DLD1 (cell line): ENCODE results near the gene FMOD.

Experiments used
- in situ Hi-C: cut with HindIII; loops from 2 replicates; pipeline ENCODE4 v1.10.0; 2017; ENCODE audit warnings: low sequenced_read_pairs

FMOD gene

DNA sequence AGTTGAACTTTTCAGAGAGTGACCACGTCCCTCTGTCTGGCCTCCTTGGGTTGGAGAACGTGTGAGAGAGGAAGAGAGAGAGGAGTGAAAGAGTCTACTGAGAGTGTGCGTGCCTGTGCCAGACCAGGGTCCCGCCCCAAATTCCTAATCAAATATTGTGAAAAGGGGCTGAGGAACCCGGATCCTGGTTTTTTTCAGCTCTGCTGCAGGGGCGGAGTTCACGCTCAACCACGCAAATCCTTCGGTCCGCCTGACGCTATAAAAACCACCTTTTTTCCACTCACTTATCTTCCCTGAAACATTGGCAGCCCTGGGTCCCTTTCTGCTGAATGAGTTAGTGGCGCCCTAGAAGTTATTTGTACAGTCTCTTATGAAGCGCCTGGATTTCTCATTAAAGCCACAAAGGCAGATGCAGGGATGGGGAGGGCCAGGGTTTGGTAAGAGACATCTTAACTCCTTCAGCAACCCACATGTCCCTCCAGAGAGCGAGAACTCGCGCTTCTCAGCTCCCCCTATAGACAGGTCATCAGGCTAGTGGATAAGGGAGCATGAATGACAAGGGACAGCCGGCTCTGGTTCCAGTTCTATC lies at the start of gene FMOD:
Gene FMOD (minus strand): TSS at position 86 of the 589 bp plus-strand sequence. CDS start 2,852 bp downstream, outside the sequence.
- in situ Hi-C loops, result loop anchor here (10.0 to 25.0 kb wide), 2 partner anchors 111 to 394 kb away; no protein-coding TSS in a partner anchor

DNA sequence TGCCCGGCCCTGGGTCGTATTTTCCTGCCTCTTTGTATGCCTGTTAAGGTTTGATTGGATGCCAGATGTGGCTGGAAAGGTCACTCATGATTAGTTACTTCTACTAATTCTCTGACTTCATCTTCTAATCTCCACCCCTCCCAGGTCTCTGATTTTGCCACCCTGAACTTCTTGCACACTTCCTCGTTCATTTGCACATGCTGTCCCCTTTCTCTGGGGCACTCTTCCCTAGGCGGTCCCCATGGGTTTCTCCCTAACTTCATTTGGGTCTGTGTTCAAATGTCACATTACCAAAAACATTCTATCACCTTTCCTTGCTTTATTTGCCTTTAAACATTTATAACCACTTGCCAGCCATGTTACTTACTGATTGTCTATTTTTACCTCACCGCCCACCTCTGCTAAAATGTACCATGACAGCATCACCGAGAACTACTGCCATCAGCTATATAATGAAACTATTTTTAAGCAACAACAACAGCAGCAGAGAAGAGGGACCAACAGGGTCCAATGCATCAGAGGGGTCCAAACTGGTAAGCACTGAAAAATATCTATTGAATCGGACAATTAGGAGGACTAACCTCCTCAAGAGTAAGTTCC lies 45.8 kb upstream of the FMOD start:
- in situ Hi-C loops, result no loop called here

DNA sequence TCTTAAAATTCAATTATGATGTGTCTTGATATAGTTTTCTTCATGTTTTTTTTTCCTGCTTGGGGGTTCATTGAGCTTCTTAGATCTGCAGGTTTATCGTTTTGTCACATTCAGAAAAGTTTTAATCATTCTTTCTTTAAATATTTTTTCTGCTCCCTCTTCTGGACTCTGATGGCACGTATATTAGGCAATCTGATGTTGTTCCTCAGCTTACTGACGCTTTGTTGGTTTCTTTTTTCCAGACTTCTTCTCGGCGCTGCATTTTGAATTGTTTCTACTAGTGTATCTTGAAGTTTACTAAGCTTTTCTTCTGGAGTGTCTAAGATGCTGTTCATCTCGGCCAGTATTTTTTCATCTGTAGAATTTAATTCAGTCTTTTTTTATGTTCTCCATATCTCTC lies 44.8 kb upstream of the FMOD start:
- in situ Hi-C loops, result no loop called here

DNA sequence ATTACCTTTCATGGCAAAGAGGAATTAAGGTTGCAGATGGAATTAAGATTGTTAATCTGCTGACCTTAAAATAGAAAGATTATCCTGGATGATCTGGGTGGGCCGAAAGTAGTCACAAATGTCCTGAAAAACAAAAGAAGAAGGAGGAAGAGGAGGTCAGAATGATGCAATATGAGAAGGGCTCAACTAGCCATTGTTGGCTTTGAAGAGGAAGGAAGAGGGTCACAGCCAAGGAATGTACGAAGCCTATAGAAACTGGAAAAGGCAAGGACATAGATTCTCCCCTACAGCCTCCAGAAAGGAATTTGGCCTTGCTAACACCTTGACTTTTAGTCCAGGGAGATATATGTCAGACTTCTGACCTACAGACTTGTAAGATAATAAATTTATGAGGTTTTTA lies 39.4 kb upstream of the FMOD start:
- in situ Hi-C loops, result no loop called here

DNA sequence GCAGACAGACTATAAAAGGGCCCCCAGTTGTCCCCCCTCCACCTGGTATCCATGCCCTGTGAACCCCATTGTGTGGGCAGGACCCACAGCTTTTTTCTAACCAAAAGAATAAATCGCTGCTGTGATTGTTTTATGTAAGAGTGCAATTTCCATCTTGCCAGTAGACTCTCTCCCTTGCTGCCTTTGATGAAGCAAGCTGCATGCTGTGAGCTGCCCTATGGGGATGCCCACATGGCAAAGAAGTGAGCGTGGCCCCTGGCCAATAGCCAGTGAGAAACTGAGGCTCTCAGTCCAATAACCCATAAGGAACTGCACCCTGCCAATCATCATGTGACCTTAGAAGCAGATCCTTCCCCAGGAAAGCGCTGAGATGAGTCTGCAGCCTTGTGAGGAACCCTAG lies 37.8 kb upstream of the FMOD start:
- in situ Hi-C loops, result no loop called here

DNA sequence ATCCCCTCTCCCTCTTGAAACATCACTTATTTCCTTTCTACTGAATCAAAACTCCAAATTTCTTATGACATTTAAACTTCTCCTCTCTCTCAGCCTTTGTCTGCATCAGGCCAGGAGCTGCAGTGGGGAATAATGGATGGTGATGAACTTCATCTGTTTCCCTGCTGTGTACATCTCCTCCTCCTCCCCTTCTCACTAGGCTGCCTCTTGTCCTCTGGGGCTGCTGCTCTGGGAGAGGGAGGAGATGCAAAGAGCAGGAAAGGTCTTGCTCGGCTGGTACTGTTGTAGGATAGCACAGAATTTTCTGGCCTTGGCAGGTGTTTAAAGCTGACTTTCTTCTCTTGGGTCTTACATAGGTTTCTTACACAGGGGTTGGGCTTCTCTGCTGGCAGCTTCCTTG lies 31.1 kb upstream of the FMOD start:
- in situ Hi-C loops, result no loop called here

DNA sequence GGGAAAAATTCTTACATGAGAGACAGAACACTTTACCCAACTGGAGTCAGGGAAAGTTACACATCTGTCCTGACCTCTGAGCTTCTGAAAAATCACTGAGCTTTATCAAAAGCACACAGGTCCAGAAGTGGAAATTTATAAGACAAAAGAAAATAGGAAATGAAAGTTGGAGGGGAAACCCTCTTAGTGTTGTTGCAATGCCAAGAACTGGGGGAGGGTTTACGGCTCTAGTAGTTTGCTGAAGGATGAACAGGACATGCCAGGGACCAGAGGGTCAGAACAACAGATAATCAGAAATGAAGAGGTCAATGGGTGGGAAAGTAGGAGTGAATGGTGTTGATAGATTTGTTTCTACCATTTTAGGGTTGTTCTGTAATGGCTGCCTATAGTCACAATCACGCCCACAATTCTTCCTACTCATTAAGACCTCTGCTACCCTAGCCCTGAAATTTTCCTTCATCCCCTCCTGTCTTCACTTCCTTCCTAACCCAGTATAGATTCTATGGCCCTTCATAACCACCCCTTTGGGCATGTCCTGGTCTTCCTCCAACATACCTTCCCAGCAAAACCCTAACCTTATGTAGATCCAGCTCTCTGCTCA lies 30.3 kb upstream of the FMOD start:
- in situ Hi-C loops, result no loop called here

DNA sequence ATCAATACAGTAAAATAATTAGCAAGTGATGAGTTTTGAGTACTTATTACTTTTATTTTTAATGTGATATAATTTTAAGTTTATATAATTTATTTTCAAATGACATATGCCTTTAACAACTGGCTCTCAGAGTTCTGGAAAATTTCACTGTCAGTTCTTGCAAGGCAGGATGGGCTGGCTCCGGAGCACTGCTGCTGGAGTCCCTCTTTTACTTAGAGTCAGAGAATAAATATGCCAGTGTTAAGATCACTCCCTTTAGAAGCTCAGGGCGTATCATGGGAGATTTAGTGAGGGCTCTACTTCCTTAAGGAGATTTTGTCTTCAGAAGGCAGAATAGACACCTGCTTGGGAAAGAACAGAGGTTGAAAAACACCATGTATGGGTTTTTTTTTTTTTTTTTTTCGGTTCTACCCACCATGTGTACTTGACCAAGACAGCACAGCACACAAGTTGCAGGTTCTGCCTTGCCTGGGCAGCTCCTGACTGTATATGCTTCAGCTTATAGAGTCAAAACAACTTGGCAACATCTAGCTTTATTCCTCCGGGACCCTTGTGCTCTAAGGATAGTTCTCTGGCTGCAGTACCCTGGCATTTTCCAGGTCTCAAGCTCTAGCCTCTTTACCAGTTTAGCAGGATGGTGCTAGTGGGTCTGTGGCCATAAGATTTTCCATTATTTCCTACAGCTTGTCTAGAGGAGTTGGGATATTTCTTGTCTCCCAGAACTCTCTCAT lies 29.7 kb upstream of the FMOD start:
- in situ Hi-C loops, result no loop called here

DNA sequence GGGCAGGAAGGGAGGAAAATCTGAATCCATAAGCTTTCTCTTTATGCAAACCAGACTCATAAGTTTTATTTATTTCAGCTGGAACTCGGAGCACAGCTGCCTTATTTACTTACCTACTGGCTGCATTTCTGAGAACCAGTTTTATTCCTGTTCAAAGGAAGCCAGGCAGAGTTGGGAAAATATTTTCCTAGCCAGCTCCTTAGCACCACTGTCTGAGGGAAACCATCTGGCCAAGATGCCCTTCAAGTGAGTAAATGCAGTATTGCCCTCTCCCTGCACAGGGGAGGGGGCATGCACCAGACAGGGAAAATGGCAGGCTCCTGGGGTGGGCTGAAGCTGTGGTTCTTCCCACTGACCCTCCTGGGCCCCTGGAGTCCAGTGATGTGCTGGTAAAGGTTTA lies 28.9 kb upstream of the FMOD start:
- in situ Hi-C loops, result no loop called here

DNA sequence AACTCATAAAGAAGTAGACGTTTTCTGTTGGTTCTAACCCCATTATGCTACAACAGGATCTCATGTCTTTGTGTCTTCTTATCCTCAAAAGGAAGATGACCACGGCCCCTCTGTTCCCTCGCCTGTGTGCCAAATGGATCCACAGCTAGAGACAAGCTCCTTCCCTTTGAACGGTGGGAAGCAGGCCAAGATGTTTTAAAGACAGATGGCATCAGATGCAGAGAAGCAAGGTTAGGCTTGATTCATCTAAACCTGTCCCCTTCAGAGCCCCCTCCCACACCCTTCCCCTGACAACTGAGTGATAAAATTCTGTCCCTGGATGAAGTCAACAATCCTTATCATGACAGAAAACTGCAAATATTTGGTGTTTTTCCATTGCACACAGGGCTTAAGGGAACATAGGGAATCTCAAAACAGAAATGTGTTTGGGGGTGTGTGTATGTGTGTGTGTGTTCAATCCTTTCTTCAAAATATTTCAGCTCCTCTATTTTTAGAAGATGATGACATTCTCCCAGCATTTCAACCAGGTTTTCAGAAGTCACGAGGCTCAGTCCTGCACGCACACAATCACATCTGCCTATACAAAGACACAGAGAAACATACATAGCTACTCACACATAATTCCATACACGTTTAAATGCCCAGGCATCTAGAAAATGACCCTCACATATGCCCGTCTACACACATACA lies 27.8 kb upstream of the FMOD start:
- in situ Hi-C loops, result no loop called here

DNA sequence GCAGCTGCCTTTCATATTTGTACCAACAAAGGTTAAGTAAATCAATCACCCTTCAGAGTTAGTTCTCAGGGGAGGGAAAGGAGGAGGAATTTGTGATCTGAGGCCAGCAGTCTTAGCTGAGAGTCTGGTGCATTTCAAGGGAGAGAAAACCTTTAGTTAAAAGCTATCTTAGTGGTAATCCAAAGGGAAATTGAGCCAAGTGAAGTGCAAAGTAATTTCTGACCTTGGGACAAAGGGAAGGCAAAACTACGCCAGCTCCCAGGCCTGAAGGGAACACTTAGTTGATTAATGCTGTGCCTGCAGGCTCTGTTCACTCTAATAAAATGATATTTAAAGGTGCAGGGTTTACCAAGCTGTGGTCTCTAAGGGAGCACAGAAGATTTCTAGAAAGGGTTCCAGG lies 23.1 kb upstream of the FMOD start:
- in situ Hi-C loops, result loop anchor here (25.0 kb wide), 1 partner anchor 88 kb away; no protein-coding TSS in a partner anchor

DNA sequence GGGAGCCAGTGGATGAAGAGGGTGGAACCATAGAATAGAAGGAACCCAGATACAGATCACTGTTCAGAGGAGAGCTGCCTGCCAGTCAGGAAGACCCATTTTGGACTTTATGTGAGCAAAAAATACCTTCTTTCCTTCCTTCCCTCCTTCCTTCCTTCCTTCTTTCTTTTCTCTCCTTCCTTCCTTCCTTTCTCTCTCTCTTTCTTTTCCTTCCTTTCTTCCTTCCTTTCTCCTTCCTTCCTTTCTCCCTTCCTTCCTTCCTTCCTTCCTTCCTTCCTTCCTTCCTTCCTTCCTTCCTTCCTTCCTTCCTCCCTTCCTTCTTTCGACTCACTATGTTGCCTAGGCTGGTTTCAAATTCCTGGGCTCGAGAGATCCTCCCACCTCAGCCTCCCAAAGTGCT lies 22.1 kb upstream of the FMOD start:
- in situ Hi-C loops, result loop anchor here (25.0 kb wide), 1 partner anchor 89 kb away; no protein-coding TSS in a partner anchor

DNA sequence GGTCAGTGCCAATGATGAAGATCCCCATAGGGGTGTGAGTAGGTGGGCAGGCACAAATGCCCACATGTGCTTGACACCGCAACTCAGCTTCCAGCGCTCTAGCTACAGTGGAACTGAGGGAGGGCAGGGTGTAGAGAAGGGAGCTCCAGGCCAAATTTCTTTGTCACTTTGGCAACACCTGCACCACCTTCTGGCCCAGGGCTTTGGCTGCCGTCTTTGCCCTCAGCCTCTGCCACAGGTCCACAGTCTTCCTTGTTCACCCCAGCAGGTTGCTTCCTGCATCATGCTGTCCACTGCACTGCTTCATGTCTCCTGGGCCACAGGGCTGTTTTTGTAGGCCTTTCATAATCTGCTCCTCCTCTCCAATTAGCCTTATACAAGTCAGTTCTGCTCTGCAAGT lies 20.4 kb upstream of the FMOD start:
- in situ Hi-C loops, result loop anchor here (25.0 kb wide), 1 partner anchor 91 kb away; no protein-coding TSS in a partner anchor

DNA sequence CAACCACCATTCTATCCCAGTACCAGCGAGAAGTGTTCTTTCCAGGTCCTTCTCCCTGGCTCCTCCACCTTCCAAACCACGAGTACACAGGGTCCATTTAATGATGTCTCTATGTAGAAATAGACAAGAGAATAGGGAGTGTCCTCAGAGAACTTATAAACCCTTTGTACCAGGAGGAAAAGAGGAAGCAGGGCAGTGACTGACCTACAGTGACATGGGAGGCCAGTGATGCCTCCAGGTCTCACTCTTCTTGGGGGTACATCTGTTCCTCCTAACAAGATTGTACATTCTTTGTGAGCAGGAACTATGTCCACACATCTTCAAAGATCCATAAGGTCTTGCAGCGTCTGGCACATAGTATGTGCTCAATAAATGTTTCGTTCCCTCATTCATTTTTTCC lies 18.7 kb upstream of the FMOD start:
- in situ Hi-C loops, result loop anchor here (10.0 to 25.0 kb wide), 2 partner anchors 93 to 335 kb away; no protein-coding TSS in a partner anchor

DNA sequence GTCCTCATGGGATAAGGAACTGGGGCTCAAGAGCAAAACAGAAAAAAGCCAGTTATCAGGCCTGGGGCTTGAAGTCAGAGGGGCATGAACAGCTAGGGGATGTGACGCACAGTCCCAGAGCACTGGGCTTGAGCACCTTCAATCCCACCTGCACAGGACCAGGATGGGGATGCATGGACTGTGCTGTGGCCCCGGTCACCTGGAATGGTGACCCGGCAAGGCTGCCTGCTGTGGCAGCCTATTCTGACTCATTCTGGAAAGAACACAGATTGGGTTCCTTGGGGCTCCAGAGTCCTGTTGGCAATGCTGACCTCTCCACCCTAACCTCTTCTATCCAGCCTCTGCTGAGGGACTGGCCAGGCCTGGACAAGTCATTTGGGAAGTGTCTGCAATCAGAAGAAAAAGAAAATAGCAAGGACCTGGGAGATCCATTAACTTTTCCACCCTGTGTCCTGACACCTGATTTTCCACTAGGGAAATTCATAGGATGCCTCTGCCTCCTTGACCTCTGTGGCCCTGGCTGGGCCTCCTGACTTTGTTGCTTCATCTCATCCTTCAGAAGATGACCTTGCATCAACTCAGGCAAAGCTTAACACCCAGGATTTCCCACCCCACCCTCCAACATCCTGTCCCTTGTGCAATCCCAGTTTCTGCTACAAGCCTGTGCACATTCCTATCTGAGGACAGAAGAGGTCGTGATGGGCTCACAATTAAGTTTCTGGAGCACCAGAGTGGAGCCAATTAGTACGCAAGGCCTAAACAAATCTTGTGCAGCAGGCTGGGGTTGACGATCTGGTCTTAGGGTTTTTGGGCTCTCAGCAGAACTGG lies 17.9 kb upstream of the FMOD start:
- in situ Hi-C loops, result loop anchor here (10.0 to 25.0 kb wide), 2 partner anchors 93 to 334 kb away; no protein-coding TSS in a partner anchor

DNA sequence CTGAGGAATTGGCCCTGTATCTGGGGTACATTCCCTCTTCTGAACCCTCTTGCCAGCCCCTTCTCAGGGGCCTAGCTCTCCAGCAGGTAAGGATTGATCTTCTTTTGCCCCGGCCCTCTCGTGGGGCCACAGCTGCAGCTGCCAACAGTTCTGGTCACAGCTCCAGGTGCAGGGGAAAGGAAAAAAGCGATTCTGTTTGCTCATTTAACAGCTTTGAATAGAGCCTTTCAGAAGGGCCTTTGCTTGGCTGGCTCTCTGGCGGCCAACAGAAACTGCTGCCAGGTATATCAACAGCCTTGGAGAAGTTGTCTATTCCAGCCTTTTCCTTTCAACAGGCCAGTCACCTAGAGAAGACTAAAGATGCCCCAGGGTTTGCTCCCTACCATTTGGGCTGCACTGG lies 16.1 kb upstream of the FMOD start:
- in situ Hi-C loops, result loop anchor here (10.0 to 25.0 kb wide), 2 partner anchors 95 to 332 kb away; no protein-coding TSS in a partner anchor

DNA sequence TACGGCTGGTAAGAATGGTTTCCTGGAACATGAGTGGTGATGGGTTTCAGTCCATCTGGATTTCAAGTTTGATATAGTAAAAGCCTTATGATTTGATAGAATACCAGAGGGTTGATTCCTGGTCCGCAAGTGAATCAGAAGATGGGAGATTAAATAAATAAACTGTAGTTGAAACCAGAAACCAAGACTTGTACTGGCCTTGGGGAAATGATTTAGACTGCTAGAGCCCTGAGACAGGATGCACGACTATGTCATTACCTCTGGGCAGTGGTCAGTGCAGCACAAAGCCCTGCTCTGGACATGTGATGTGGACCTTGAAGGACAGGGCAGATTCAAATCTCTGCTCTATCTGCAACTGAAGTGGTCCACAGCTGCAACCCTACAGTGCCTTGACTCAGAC lies 15.6 kb upstream of the FMOD start:
- in situ Hi-C loops, result loop anchor here (10.0 to 25.0 kb wide), 2 partner anchors 96 to 332 kb away; no protein-coding TSS in a partner anchor

DNA sequence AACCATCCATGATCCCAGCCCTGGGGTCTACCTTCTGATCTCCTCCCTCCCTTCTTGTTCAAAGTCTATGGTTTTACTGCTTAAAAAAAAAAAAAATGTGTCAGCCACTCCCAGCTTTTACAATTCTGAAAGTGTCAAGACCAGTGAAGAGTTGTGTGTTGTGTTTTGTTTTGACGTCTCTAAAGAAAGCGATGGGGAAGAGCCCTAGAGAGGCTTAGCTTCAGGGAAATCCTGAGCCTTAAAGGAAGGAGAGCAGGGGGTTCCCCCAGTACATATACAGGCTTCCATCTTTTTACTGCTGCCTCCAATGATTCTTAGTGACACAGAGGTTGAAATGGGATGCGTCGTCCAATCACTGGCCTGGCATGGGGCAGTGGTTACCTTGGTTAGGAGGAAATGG lies 13.9 kb upstream of the FMOD start:
- in situ Hi-C loops, result loop anchor here (10.0 to 25.0 kb wide), 2 partner anchors 97 to 330 kb away; no protein-coding TSS in a partner anchor

DNA sequence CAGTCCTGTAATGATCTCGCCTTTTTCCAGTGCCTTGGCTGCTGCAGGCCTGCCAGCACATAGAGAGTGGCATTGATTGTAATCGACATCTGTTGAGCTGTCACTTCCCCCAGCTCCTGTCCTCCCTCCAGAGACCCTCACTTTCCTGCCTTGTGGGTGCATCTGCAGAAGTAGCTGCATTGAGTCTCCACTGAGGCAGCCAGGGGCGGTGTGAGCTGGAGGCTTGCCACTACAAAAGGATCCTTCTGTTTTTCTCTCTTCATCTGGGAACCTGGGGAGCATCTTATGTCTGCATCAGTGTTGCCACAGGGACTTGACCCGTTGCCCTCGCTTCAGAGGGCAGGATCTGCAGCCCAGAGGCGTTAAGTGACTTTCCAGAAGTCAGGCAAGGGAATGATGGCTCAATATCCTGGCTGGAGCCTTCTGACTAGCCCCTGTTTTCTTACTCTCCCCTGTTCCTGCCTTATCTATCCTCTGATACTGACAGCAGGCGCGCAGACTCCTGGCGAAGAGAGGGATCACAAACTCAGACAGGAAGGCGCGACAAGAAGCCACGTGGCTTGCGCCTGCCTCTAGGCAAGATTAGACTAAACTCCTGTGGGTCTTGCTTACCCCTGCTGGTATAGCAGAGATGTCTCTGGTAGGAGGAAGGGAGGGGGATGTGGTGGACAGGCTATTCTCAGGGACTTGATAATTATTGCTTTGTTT lies 13.3 kb upstream of the FMOD start:
- in situ Hi-C loops, result loop anchor here (10.0 to 25.0 kb wide), 2 partner anchors 98 to 329 kb away; no protein-coding TSS in a partner anchor
